Mucosa of rectum (tissue), 2 donors: ENCODE measurements around the gene WDR81.
"Not testable (repeated sequence)": the region's sequence is repeated elsewhere in the genome, so short reads cannot be mapped to it uniquely, and the experiment has no call there.

Experiments used
- H3K27ac ChIP-seq, 2 donors: one replicate each; pipeline ENCODE4 v1.7.0; 2013; ENCODE audit warnings: inconsistent platforms in 2 of 2, low read depth in 2 of 2, low read length in 2 of 2
- H3K27me3 ChIP-seq, 2 donors: one replicate each; pipeline ENCODE4 v1.7.0; 2013; ENCODE audit warnings: low read length in 2 of 2; ENCODE audit not compliant: control insufficient read depth in 2 of 2, insufficient read depth in 2 of 2
- H3K36me3 ChIP-seq, 2 donors: one replicate each; pipeline ENCODE4 v1.7.0; 2013; ENCODE audit warnings: low read length in 2 of 2; ENCODE audit not compliant: control insufficient read depth in 2 of 2, insufficient read depth in 2 of 2
- H3K4me1 ChIP-seq, 2 donors: one replicate each; pipeline ENCODE4 v1.7.0; 2013; ENCODE audit warnings: low read length in 2 of 2, mild to moderate bottlenecking in 1 of 2; ENCODE audit not compliant: control insufficient read depth in 2 of 2, insufficient read depth in 2 of 2
- H3K4me3 ChIP-seq, 2 donors: one replicate each; pipeline ENCODE4 v1.7.0; 2013; ENCODE audit warnings: low read length in 2 of 2
- H3K9ac ChIP-seq, 2 donors: one replicate each; pipeline ENCODE4 v1.7.0; 2013; ENCODE audit warnings: low read length in 2 of 2, low read depth in 1 of 2, mild to moderate bottlenecking in 1 of 2
- H3K9me3 ChIP-seq, 2 donors: one replicate each; pipeline ENCODE4 v1.7.0; 2013; ENCODE audit warnings: low read length in 2 of 2; ENCODE audit not compliant: control insufficient read depth in 2 of 2
- donor health status: healthy.
- donor health status: Normal muscosa, but diverticular disease.

Gene WDR81

GRCh38 chr17:1741899-1742298 is 17.4 kb downstream of the WDR81 start:
- not testable (repeated sequence) for H3K4me3 ChIP-seq, H3K27ac ChIP-seq, H3K27me3 ChIP-seq

GRCh38 chr17:1742371-1743087 is 18.0 kb downstream of the WDR81 start, which contains the start of gene SERPINF2:
TSS of gene SERPINF2 (plus strand) at chr17:1742871. CDS start at chr17:1744996, 2,125 bp downstream.
- peaks cover under 1 to 2% of the 10 kb centered on the region in 2 donors for H3K36me3 ChIP-seq
- no peak within 1 kb of the TSS for H3K27ac ChIP-seq
- H3K4me1 ChIP-seq = peaks cover 0 to 8% of the 10 kb centered on the region in 2 donors
- no peak within 1 kb of the TSS for H3K4me3 ChIP-seq
- H3K9me3 ChIP-seq = no peaks in the 10 kb centered on the region
- H3K9ac ChIP-seq = no peak within 1 kb of the TSS
- H3K27me3 ChIP-seq = no peaks in the 10 kb centered on the region

More at GRCh38 chr17:1741899-1742298, 17.4 kb downstream of the WDR81 start:
- H3K36me3 ChIP-seq, H3K9me3 ChIP-seq, H3K9ac ChIP-seq, H3K4me1 ChIP-seq: not testable (repeated sequence)

GRCh38 chr17:1743088-1743439 is 18.6 kb downstream of the WDR81 start:
- H3K36me3 ChIP-seq = no peaks in the 10 kb centered on the region
- no peaks in the 10 kb centered on the region for H3K27me3 ChIP-seq
- H3K9me3 ChIP-seq = no peaks in the 10 kb centered on the region
- no peak overlapping the region for H3K27ac ChIP-seq
- no peak overlapping the region for H3K9ac ChIP-seq
- H3K4me3 ChIP-seq = no peak overlapping the region
- H3K4me1 ChIP-seq = peaks cover 0 to 8% of the 10 kb centered on the region in 2 donors

GRCh38 chr17:1744551-1745512 is 20.3 kb downstream of the WDR81 start:
- no peaks in the 10 kb centered on the region for H3K9me3 ChIP-seq
- no peak overlapping the region for H3K27ac ChIP-seq
- H3K4me3 ChIP-seq = no peak overlapping the region
- no peaks in the 10 kb centered on the region for H3K27me3 ChIP-seq
- no peak overlapping the region for H3K9ac ChIP-seq
- H3K4me1 ChIP-seq = peaks cover 0 to 8% of the 10 kb centered on the region in 2 donors
- H3K36me3 ChIP-seq = no peaks in the 10 kb centered on the region

- H3K9me3 ChIP-seq = no peaks in the 10 kb centered on the region
- H3K36me3 ChIP-seq = no peaks in the 10 kb centered on the region
- H3K27ac ChIP-seq = no peak overlapping the region
- no peak overlapping the region for H3K9ac ChIP-seq
- no peak overlapping the region for H3K4me3 ChIP-seq
- H3K27me3 ChIP-seq = no peaks in the 10 kb centered on the region
- H3K4me1 ChIP-seq = peaks cover 0 to 8% of the 10 kb centered on the region in 2 donors
These were observed 21.1 kb downstream of the WDR81 start for GRCh38 chr17:1745513-1746020.

- Histone ChIP-seq H3K4me3 (no peak overlapping the region), H3K27me3 (no peaks in the 10 kb centered on the region), H3K9me3 (no peaks in the 10 kb centered on the region), H3K27ac (no peak overlapping the region), H3K36me3 (no peaks in the 10 kb centered on the region), H3K4me1 (peaks cover 0 to 12% of the 10 kb centered on the region in 2 donors), H3K9ac (peak overlapping the region in 1 of 2 donors; percentile 4)
These were observed 22.6 kb downstream of the WDR81 start for GRCh38 chr17:1746975-1747543.

- H3K4me1 ChIP-seq = peaks cover 8 to 22% of the 10 kb centered on the region in 2 donors
- no peaks in the 10 kb centered on the region for H3K9me3 ChIP-seq
- no peak overlapping the region for H3K9ac ChIP-seq
- H3K36me3 ChIP-seq = no peaks in the 10 kb centered on the region
- H3K27me3 ChIP-seq = no peaks in the 10 kb centered on the region
- no peak overlapping the region for H3K27ac ChIP-seq
- no peak overlapping the region for H3K4me3 ChIP-seq
These were observed 26.1 kb downstream of the WDR81 start for GRCh38 chr17:1750628-1751027.

GRCh38 chr17:1752425-1753262 is 28.1 kb downstream of the WDR81 start:
- peak overlapping the region in 1 of 2 donors; percentile 58 for H3K9ac ChIP-seq
- peaks cover 8 to 14% of the 10 kb centered on the region in 2 donors for H3K4me1 ChIP-seq
- no peaks in the 10 kb centered on the region for H3K27me3 ChIP-seq
- peak overlapping the region; percentile 40 to 50 for H3K4me3 ChIP-seq
- H3K9me3 ChIP-seq = no peaks in the 10 kb centered on the region
- no peaks in the 10 kb centered on the region for H3K36me3 ChIP-seq
- peak overlapping the region; percentile 63 to 68 for H3K27ac ChIP-seq

- no peaks in the 10 kb centered on the region for H3K36me3 ChIP-seq
- H3K4me3 ChIP-seq = no peak overlapping the region
- peaks cover 8 to 14% of the 10 kb centered on the region in 2 donors for H3K4me1 ChIP-seq
- H3K9me3 ChIP-seq = no peaks in the 10 kb centered on the region
- no peak overlapping the region for H3K9ac ChIP-seq
- no peak overlapping the region for H3K27ac ChIP-seq
- no peaks in the 10 kb centered on the region for H3K27me3 ChIP-seq
These were observed 29.4 kb downstream of the WDR81 start for GRCh38 chr17:1753767-1754429.
